RPMI8226 (cell line): ENCODE measurements around the gene EFNA3.
A peak's percentile ranks its signal among the peaks of the same experiment; 100 is the strongest.

Experiments used
- DNase-seq: peaks from one replicate; pipeline ENCODE4 v3.0.0-alpha.2; 2015

Gene EFNA3

GRCh38 chr1:155070158-155070621 lies 8.4 kb upstream of the EFNA3 start:
- no peak for DNase-seq

- DNase-seq = peak; percentile 93
Measured at GRCh38 chr1:155070721-155071569, 7.7 kb upstream of the EFNA3 start.

- DNase-seq = no peak
Measured at GRCh38 chr1:155071701-155072100, 6.9 kb upstream of the EFNA3 start.

GRCh38 chr1:155072531-155073289 lies 5.9 kb upstream of the EFNA3 start:
- DNase-seq = no peak

GRCh38 chr1:155073377-155074242 lies 5.0 kb upstream of the EFNA3 start:
- no peak for DNase-seq

- no peak for DNase-seq
Measured at GRCh38 chr1:155075535-155075934, 3.1 kb upstream of the EFNA3 start.

GRCh38 chr1:155076371-155076770 lies 2.3 kb upstream of the EFNA3 start:
- no peak for DNase-seq

GRCh38 chr1:155077346-155077745 lies 1.3 kb upstream of the EFNA3 start:
- peak; percentile 71 for DNase-seq

- DNase-seq = peak; percentile 50
Measured at GRCh38 chr1:155077758-155078445, 735 bp upstream of the EFNA3 start.

GRCh38 chr1:155079210-155079486 lies 511 bp downstream of the EFNA3 start:
- no peak for DNase-seq

GRCh38 chr1:155079487-155080311 lies 1.1 kb downstream of the EFNA3 start:
- peak; percentile 54 for DNase-seq

- DNase-seq = peak; percentile 72
Measured at GRCh38 chr1:155080312-155081228, 1.9 kb downstream of the EFNA3 start.

GRCh38 chr1:155081472-155082300 lies 3.0 kb downstream of the EFNA3 start:
- no peak for DNase-seq

GRCh38 chr1:155082301-155083051 lies 3.8 kb downstream of the EFNA3 start:
- DNase-seq = no peak

- no peak for DNase-seq
Measured at GRCh38 chr1:155083052-155083541, 4.5 kb downstream of the EFNA3 start.

- peak; percentile 87 for DNase-seq
Measured at GRCh38 chr1:155083865-155084721, 5.5 kb downstream of the EFNA3 start.

- peak; percentile 96 for DNase-seq
Measured at GRCh38 chr1:155084722-155085503, 6.3 kb downstream of the EFNA3 start.
